AG09319 (cell line): ENCODE data around the gene CATSPERE.

Experiments
- DNase-seq: peaks from one replicate; pipeline ENCODE4 v3.0.0-alpha.2; 2010; ENCODE audit warnings: low read depth; ENCODE audit errors: extremely low read depth
- TF ChIP-seq, protein P1 (sequence below): IDR thresholded peaks from 2 replicates; pipeline ENCODE4 v1.5.1; 2011; ENCODE audit warnings: low read depth, mild to moderate bottlenecking, inconsistent platforms, low read length, moderate library complexity

CATSPERE gene

DNA sequence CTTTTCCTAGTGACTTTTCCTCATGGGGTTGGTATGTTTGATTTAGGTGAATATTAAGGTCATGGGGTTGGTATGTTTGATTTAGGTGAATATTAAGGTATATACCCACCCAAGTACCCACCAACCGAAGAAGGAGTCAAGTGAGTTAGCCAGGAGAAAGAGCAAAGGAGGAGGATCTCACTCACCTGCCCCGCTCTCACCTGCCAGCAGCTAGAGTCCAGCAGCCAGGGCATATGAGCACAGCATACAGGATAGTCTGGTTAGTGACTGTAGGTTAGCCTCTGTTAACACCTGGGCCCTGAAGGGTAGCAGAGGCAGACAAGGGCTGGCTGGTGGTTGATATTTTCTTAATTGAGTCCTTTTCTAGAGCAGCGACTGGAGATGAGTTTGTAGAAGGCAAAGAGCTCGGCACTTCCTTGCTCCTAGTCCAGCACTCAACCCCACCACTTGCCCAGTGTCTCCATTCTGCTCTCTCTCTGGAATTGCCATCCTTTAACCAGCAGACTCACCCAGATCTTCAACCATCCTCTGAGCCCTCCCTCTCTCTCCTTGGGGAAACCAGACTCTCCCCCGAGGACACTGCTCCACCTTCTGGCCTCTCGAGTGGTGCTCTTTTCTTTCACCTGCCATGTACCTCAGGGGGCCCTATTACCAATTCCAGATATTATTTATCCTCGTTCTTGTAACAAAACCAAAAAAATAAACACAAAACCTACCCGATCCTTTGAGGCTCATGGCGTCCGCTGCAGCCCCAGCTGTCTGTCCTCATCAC lies 175.6 kb downstream of the CATSPERE start:
- DNase-seq = no peak
- TF ChIP-seq, protein P1, sequence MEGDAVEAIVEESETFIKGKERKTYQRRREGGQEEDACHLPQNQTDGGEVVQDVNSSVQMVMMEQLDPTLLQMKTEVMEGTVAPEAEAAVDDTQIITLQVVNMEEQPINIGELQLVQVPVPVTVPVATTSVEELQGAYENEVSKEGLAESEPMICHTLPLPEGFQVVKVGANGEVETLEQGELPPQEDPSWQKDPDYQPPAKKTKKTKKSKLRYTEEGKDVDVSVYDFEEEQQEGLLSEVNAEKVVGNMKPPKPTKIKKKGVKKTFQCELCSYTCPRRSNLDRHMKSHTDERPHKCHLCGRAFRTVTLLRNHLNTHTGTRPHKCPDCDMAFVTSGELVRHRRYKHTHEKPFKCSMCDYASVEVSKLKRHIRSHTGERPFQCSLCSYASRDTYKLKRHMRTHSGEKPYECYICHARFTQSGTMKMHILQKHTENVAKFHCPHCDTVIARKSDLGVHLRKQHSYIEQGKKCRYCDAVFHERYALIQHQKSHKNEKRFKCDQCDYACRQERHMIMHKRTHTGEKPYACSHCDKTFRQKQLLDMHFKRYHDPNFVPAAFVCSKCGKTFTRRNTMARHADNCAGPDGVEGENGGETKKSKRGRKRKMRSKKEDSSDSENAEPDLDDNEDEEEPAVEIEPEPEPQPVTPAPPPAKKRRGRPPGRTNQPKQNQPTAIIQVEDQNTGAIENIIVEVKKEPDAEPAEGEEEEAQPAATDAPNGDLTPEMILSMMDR = no peak

DNA sequence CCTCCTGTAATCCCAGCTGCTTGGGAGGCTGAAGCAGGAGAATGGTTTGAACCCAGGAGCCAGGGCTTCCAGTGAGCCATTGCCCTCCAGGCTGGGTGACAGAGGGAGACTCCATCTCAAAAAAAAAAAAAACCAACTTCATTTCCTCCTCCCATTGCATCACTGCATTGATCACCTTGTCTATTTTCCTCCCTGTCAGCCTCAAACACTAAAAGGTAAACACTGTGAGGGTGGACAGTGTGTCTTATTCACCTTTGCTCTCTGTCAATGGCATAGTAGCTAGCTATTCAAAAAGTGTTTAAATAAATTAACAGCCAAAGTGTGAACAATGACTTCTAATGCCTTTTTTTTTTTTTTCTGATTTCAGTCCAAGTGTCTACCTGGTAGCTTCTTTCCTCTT lies 178.5 kb downstream of the CATSPERE start:
- DNase-seq = no peak
- TF ChIP-seq, protein P1 = no peak

DNA sequence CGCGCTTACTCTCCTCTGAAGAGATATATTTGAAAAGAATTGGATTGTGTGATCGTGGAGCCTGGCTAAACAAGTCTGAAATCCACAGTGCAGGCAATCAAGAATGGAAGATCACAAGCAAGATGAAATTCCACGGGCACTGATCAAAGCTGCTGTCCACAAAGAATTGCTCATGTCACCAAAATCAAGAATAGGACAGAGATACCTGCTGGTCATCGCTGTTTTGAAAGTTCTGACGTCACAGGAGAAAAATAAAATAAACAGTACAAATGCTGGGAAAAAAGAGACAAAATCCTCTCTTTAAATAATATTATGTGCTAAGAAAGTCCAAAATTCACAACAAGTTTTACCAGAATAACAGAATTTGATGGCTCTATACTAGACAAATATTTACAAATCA lies 179.8 kb downstream of the CATSPERE start:
- TF ChIP-seq, protein P1 = no peak
- no peak for DNase-seq

DNA sequence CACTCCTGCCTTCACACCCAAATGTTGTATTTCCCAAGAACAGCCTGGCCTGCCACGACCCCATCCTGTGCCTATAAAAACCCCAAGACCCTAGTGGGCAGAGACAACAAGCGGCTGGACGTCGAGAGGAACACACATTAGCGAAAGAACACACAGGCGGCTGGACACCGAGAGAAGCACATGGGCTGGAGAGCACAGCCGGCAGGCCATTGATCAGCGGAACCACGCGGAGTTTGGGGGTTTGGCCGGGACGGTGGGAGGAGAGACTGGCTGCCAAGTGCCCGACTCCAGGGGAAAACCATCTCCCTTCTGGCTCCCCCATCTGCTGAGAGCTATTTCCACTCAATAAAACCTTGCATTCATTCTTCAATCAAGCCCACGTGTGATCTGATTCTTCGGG lies 181.5 kb downstream of the CATSPERE start:
- TF ChIP-seq, protein P1 = no peak
- no peak for DNase-seq

DNA sequence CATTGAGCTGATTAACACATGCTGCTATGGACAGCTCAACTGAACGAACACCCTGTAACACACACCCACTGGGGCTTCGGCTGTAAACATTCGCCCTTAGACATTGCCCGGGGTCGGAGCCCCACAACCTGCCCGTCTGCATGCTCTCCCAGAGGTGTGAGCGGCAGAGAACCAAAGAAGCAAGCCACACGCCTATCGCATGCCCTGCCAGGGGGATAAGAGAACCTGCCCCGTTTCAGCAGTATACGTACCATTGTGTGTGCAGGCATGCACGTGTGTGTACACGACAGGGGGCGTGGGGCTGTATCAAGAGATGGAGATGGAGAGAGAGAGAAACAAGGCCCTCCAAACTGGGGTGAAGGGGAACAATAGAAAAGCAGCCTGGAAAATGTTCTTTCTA lies 181.9 kb downstream of the CATSPERE start:
- TF ChIP-seq, protein P1 = no peak
- no peak for DNase-seq

DNA sequence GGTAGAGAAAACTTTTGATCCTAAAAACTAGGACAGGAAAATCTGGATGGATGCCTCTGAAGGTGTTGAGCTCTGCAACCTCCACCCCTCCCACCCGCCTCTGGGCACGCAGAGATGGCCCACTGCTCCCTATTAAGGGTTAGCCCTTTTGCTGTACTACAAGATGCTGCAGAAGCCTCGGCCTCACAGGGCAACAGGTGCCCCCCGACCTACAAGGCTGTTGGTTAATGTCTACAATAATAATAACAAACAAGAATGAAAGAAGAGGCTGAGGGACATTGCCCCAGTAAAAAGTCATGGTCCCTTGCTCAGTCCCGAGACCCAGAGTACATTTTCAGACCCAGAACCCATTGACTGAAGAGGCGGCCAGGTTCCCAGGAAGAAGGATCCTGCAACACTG lies 184.3 kb downstream of the CATSPERE start:
- TF ChIP-seq, protein P1 = no peak
- no peak for DNase-seq

DNA sequence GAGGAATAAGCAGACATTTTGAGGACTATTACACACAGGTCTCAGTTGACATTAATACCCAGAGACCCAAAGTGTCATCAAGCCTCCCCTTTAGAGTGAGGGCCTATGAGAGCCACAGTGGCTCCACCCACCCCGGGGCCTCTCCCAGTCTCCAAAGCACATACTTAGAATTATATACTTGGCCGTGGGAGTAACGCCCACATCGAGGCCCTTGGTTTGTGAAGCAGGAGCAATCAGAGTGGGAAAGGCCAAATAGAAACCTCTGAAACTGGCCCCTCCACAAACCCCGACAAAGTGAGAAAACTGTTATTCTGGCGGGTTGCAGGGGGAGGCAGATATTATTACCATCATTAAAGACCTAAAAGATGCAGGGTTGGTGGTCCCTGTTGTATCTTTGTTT lies 184.8 kb downstream of the CATSPERE start:
- no peak for DNase-seq
- TF ChIP-seq, protein P1 = no peak
